HCT116 (cell line): ENCODE data around the gene KANSL1. TPM values are rescaled to one million over a fixed set of nuclear protein-coding genes. Genes with fewer than 3 reads are reported as not detected.

Source experiments
- ATAC-seq: fragments of 200-7000 bp; cut with Tn5 transposase; 2 replicates; pipeline ENCODE4 v1.9.1; 2020; ENCODE audit warnings: mild to moderate bottlenecking, moderate library complexity
- BruUV-seq: library from RNA; stranded (reverse); fragments of 400-500 nt; replicated peaks from 2 replicates; lab custom pipeline; 2021; lab: Mats Ljungman, UMichigan
- CTCF ChIA-PET: fragments of 300-600 bp; sonication (Branson Sonifier 250); formaldehyde crosslinking; loops from one replicate; lab custom pipeline; 2021; ENCODE audit warnings: antibody characterized with exemption; lab: Charles Lee
- POLR2A ChIA-PET: fragments of 300-600, 350-600 bp; sonication (Branson Sonifier 250); formaldehyde crosslinking; loops from one replicate; lab custom pipeline; 2021; ENCODE audit warnings: antibody characterized with exemption; lab: Charles Lee
- RAD21 ChIA-PET, 2 experiments: fragments of 300-600 bp; sonication (Branson Sonifier 250); formaldehyde crosslinking; loops; one replicate each; lab custom pipeline; 2023; ENCODE audit warnings: low total read pairs in 2 of 2; ENCODE audit not compliant: uncharacterized antibody in 2 of 2, unreplicated experiment in 2 of 2, low non-redundant PET in 1 of 2; lab: Charles Lee
- DNase-seq: peaks from one replicate; pipeline ENCODE4 v3.0.0-alpha.2; 2010; ENCODE audit warnings: low read depth, low spot score
- H2AFZ ChIP-seq: fragments of 200-600 bp; shearing (Covaris generic), sonication (generic); 2 replicates; pipeline ENCODE4 v1.6.1; 2017; ENCODE audit warnings: low read depth, mixed run types, mixed read lengths, antibody characterized with exemption, low read length; ENCODE audit not compliant: poor library complexity, severe bottlenecking
- H3K27ac ChIP-seq: 2 replicates; pipeline ENCODE4 v1.5.1; 2012; ENCODE audit warnings: low read depth, low read length
- H3K27me3 ChIP-seq: fragments of 200-600 bp; sonication (generic); 2 replicates; pipeline ENCODE4 v1.6.1; 2016; ENCODE audit warnings: mixed run types, low read length, mixed read lengths; ENCODE audit not compliant: insufficient read depth
- H3K36me3 ChIP-seq, 2 experiments: fragments of 200-500 bp in 1 of 2; fragments of 200-600 bp in 1 of 2; sonication (Bioruptor generic) in 1 of 2; sonication (generic) in 1 of 2; 2 replicates each; pipeline versions ENCODE4 v1.5.1 to v1.6.1; 2014 to 2016; ENCODE audit warnings: low read length in 2 of 2, inconsistent platforms in 1 of 2, mixed read lengths in 1 of 2, mixed run types in 1 of 2; ENCODE audit not compliant: insufficient read depth in 2 of 2, control insufficient read depth in 1 of 2
- H3K4me1 ChIP-seq, 2 experiments: fragments of 200-600 bp in 1 of 2; sonication (generic) in 1 of 2; 2 replicates each; pipeline versions ENCODE4 v1.5.1 to v1.6.1; 2012 to 2017; ENCODE audit warnings: low read length in 2 of 2, inconsistent platforms in 1 of 2, mild to moderate bottlenecking in 1 of 2, mixed read lengths in 1 of 2, mixed run types in 1 of 2, moderate library complexity in 1 of 2; ENCODE audit not compliant: insufficient read depth in 2 of 2, control insufficient read depth in 1 of 2
- H3K4me2 ChIP-seq: fragments of 200-600 bp; sonication (generic); 2 replicates; pipeline ENCODE4 v1.6.1; 2017; ENCODE audit warnings: mixed run types, low read length, mixed read lengths
- H3K4me3 ChIP-seq, 2 experiments: fragments of 200-600 bp in 1 of 2; sonication (generic) in 1 of 2; replicated peaks in 1 of 2; 2 replicates each; pipeline ENCODE4 v1.5.1; 2011 to 2016; ENCODE audit warnings: low read length in 2 of 2, control low read depth in 1 of 2, low read depth in 1 of 2, mild to moderate bottlenecking in 1 of 2, mixed read lengths in 1 of 2, mixed run types in 1 of 2
- H3K79me2 ChIP-seq: fragments of 200-600 bp; sonication (generic); 2 replicates; pipeline ENCODE4 v1.6.1; 2017; ENCODE audit warnings: mild to moderate bottlenecking, mixed run types, low read length, moderate library complexity, mixed read lengths; ENCODE audit not compliant: insufficient read depth
- H3K9ac ChIP-seq: fragments of 200-600 bp; sonication (generic); 2 replicates; pipeline ENCODE4 v1.6.1; 2016; ENCODE audit warnings: low read length, mixed read lengths
- H3K9me2 ChIP-seq: fragments of 200-600 bp; sonication (generic), shearing (Covaris generic); 2 replicates; pipeline ENCODE4 v1.6.1; 2017; ENCODE audit warnings: mixed run types, mild to moderate bottlenecking, moderate library complexity; ENCODE audit not compliant: insufficient read depth
- H3K9me3 ChIP-seq, 2 experiments: fragments of 200-500 bp in 1 of 2; fragments of 200-600 bp in 1 of 2; sonication (Bioruptor generic) in 1 of 2; sonication (generic) in 1 of 2; 2 replicates each; pipeline ENCODE4 v1.6.1; 2014 to 2017; ENCODE audit warnings: low read length in 2 of 2, mixed read lengths in 2 of 2, inconsistent platforms in 1 of 2, low read depth in 1 of 2, mild to moderate bottlenecking in 1 of 2, mixed run types in 1 of 2, moderate library complexity in 1 of 2; ENCODE audit not compliant: control insufficient read depth in 1 of 2, insufficient read depth in 1 of 2
- H4K20me1 ChIP-seq: fragments of 200-600 bp; sonication (generic), shearing (Covaris generic); 2 replicates; pipeline ENCODE4 v1.6.1; 2017; ENCODE audit warnings: mixed run types, mild to moderate bottlenecking, moderate library complexity; ENCODE audit not compliant: insufficient read depth
- CEBPB ChIP-seq: IDR thresholded peaks from 2 replicates; pipeline ENCODE4 v1.6.1; 2012; ENCODE audit warnings: low read depth
- EGR1 ChIP-seq: IDR thresholded peaks from 2 replicates; pipeline ENCODE4 v1.6.1; 2012; ENCODE audit warnings: low read depth
- EZH2phosphoT487 ChIP-seq: fragments of 200-600 bp; IDR thresholded peaks from 2 replicates; pipeline ENCODE4 v1.6.1; 2018; ENCODE audit warnings: antibody characterized with exemption, borderline replicate concordance
- JUND ChIP-seq: IDR thresholded peaks from 2 replicates; pipeline ENCODE4 v1.6.1; 2012
- POLR2A ChIP-seq: IDR thresholded peaks from 2 replicates; pipeline ENCODE4 v1.7.0; 2011; ENCODE audit warnings: borderline replicate concordance; ENCODE audit not compliant: insufficient read depth, insufficient read length; ENCODE audit errors: extremely low read depth
- SRF ChIP-seq: IDR thresholded peaks from 2 replicates; pipeline ENCODE4 v1.6.1; 2012; ENCODE audit warnings: low read depth
- TCF7L2 ChIP-seq: IDR thresholded peaks from 2 replicates; pipeline ENCODE4 v1.7.0; 2011; ENCODE audit warnings: borderline replicate concordance, inconsistent platforms; ENCODE audit not compliant: insufficient read depth, insufficient read length; ENCODE audit errors: extremely low read depth
- YY1 ChIP-seq: IDR thresholded peaks from 2 replicates; pipeline ENCODE4 v1.6.1; 2011; ENCODE audit warnings: low read length, low read depth, moderate library complexity, mild to moderate bottlenecking; ENCODE audit not compliant: insufficient replicate concordance; ENCODE audit errors: extremely low read depth
- ZFX ChIP-seq: fragments of 450-650 bp; IDR thresholded peaks from 2 replicates; pipeline ENCODE4 v1.6.1; 2017
- ZNF274 ChIP-seq: fragments of 200-500 bp; sonication (Bioruptor generic); IDR thresholded peaks from 2 replicates; pipeline ENCODE4 v1.6.1; 2014; ENCODE audit warnings: mild to moderate bottlenecking, low read depth, low read length, inconsistent platforms
- intact Hi-C: fragments of 100-400 bp; cut with micrococcal nuclease; formaldehyde crosslinking; loops from 2 replicates; pipeline ENCODE4 v1.10.0; 2022
- total RNA-seq: library from RNA; stranded (reverse); gene quantifications from one replicate; pipeline ENCODE4 v1.2.1, GENCODE V29; 2021; ENCODE audit not compliant: unreplicated experiment
- TF ChIP-seq, protein P1 (sequence below): IDR thresholded peaks from 2 replicates; pipeline ENCODE4 v1.6.1; 2012
- TF ChIP-seq, protein P2 (sequence below): IDR thresholded peaks from 2 replicates; pipeline ENCODE4 v1.6.1; 2012
- TF ChIP-seq, protein P3 (sequence below): IDR thresholded peaks from 2 replicates; pipeline ENCODE4 v1.6.1; 2011; ENCODE audit warnings: mild to moderate bottlenecking, low read length, moderate library complexity; ENCODE audit not compliant: insufficient replicate concordance; ENCODE audit errors: extremely low read depth

Gene KANSL1
- total RNA-seq, 1 experiment from 2014 or later = 77.5 TPM

DNA sequence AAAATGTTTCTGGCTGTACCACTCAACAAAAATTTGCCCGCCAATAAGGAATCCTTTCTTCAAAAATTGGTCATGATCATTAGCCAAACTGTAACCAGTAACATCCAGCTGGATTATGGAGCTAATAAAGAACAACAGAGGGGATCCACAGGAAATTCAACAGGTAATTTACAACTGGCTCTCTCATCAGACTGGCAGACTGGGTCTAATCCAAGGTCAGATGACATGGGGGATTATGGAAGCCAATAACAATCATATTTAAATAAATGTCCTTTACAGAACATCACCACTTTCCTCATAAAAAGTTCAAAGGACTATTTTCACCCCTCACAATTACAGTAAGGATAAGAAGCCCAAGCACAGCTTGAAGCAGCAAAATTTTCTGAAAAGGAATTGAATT is 66.4 kb downstream of the KANSL1 start:
- DNase-seq (no peak), ATAC-seq (no peak)
- ChIA-PET POLR2A (no interaction called here), CTCF (interaction anchor here (1.0 kb wide), 1 partner anchor 86 kb away, joined by 3 read pairs; no protein-coding TSS in a partner anchor), RAD21 (no interaction called here)
- Histone ChIP-seq H3K36me3 (no peaks in the 10 kb centered on the region), H3K9me3 (no peaks in the 10 kb centered on the region), H3K4me1 (no peaks in the 10 kb centered on the region), H3K4me2 (no peak overlapping the region), H3K9me2 (no peaks in the 10 kb centered on the region), H3K4me3 (no peak overlapping the region), H3K27ac (no peak overlapping the region), H3K27me3 (no peaks in the 10 kb centered on the region), H2AFZ (no peak overlapping the region), H3K79me2 (peaks cover 98% of the 10 kb centered on the region), H4K20me1 (peaks cover 75% of the 10 kb centered on the region), H3K9ac (no peak overlapping the region)
- no peak for TF ChIP-seq EGR1
- no peak for TF ChIP-seq YY1
- TF ChIP-seq POLR2A = no peak
- no peak for TF ChIP-seq ZNF274
- TF ChIP-seq, protein P1, sequence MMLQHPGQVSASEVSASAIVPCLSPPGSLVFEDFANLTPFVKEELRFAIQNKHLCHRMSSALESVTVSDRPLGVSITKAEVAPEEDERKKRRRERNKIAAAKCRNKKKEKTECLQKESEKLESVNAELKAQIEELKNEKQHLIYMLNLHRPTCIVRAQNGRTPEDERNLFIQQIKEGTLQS = no peak
- TF ChIP-seq TCF7L2 = no peak
- TF ChIP-seq, protein P2, sequence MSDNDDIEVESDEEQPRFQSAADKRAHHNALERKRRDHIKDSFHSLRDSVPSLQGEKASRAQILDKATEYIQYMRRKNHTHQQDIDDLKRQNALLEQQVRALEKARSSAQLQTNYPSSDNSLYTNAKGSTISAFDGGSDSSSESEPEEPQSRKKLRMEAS = no peak
- TF ChIP-seq CEBPB = no peak
- no peak for TF ChIP-seq SRF
- no peak for TF ChIP-seq EZH2phosphoT487
- TF ChIP-seq JUND = no peak
- no peak for TF ChIP-seq ZFX
- TF ChIP-seq, protein P3, sequence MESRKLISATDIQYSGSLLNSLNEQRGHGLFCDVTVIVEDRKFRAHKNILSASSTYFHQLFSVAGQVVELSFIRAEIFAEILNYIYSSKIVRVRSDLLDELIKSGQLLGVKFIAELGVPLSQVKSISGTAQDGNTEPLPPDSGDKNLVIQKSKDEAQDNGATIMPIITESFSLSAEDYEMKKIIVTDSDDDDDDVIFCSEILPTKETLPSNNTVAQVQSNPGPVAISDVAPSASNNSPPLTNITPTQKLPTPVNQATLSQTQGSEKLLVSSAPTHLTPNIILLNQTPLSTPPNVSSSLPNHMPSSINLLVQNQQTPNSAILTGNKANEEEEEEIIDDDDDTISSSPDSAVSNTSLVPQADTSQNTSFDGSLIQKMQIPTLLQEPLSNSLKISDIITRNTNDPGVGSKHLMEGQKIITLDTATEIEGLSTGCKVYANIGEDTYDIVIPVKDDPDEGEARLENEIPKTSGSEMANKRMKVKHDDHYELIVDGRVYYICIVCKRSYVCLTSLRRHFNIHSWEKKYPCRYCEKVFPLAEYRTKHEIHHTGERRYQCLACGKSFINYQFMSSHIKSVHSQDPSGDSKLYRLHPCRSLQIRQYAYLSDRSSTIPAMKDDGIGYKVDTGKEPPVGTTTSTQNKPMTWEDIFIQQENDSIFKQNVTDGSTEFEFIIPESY = no peak
- intact Hi-C loops = no loop called here
- BruUV-seq = no TSS peak
